Brain microvascular endothelial cell (primary cell): ENCODE data around the gene CTCF.

ENCODE experiments used
- DNase-seq: peaks from one replicate; pipeline ENCODE4 v3.0.0-alpha.2; 2020
- H3K27ac ChIP-seq: fragments of 250-450 bp; sonication (Bioruptor Pico); 2 replicates; pipeline ENCODE4 v1.5.1; 2020; ENCODE audit warnings: mild to moderate bottlenecking, moderate library complexity
- H3K27me3 ChIP-seq: fragments of 250-450 bp; sonication (Bioruptor Pico); replicated peaks from 2 replicates; pipeline ENCODE4 v1.5.1; 2020; ENCODE audit warnings: mild to moderate bottlenecking
- H3K36me3 ChIP-seq: fragments of 250-450 bp; sonication (Bioruptor Pico); replicated peaks from 2 replicates; pipeline ENCODE4 v1.5.1; 2020; ENCODE audit warnings: mild to moderate bottlenecking
- H3K4me3 ChIP-seq: 2 replicates; pipeline ENCODE4 v1.5.1; 2011; ENCODE audit warnings: low read depth, mild to moderate bottlenecking, control low read depth, low read length, moderate library complexity
- in situ Hi-C: cut with HindIII; loops from 2 replicates; pipeline ENCODE4 v1.10.0; 2017; ENCODE audit warnings: low sequenced_read_pairs, low pct_ligation_motif_present
- TF ChIP-seq, protein P1 (sequence below): IDR thresholded peaks from 2 replicates; pipeline ENCODE4 v1.5.1; 2011; ENCODE audit warnings: low read depth, mild to moderate bottlenecking, moderate library complexity, low read length, control low read depth, inconsistent platforms; ENCODE audit errors: missing control alignments

Gene CTCF

DNA sequence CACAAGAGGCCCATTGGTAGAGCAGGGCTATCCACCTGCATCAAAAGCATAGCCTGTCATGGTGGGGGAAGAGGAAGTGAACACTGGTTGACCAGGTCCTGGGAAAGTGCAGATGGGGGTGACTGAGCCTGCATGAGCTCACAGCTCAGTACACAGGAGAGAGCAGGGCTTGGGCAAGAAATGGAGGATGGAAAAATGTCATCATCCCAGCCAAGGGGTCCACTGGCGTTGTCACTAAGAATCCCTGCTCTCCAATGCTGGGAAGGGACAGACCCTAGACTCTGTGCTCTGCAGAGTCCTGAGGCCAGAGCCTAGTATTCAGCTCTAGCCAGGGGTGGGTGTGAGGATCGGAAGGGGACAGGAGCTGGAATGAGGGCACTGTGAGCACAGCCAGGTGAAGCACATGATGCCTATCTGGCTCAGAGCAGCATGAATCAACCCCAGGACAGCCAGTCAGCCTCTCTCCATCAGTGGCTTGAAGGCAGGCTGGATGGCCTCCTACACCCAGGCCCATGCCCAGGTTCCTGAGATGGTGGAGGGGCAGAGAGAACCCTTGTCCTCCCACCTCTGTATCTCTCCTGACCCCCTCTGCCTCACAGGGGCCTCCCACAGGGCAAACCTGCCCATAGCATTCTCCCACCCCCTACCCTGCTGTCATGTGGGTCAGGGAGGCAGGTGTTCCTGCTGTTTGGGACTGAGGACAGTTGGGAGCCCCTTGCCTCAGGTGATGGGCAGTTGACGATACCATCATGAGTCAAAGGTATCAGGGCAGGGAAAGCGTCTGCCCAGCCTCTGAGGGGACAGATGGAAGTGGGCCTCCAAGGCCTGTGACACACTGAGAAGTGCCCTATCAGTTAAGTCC lies 13.8 kb upstream of the CTCF start:
- H3K4me3 ChIP-seq: no peak overlapping the region
- no peaks in the 10 kb centered on the region for H3K27me3 ChIP-seq
- no peak for DNase-seq
- TF ChIP-seq, protein P1, sequence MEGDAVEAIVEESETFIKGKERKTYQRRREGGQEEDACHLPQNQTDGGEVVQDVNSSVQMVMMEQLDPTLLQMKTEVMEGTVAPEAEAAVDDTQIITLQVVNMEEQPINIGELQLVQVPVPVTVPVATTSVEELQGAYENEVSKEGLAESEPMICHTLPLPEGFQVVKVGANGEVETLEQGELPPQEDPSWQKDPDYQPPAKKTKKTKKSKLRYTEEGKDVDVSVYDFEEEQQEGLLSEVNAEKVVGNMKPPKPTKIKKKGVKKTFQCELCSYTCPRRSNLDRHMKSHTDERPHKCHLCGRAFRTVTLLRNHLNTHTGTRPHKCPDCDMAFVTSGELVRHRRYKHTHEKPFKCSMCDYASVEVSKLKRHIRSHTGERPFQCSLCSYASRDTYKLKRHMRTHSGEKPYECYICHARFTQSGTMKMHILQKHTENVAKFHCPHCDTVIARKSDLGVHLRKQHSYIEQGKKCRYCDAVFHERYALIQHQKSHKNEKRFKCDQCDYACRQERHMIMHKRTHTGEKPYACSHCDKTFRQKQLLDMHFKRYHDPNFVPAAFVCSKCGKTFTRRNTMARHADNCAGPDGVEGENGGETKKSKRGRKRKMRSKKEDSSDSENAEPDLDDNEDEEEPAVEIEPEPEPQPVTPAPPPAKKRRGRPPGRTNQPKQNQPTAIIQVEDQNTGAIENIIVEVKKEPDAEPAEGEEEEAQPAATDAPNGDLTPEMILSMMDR: no peak
- in situ Hi-C loops: no loop called here
- peaks cover 40% of the 10 kb centered on the region for H3K36me3 ChIP-seq
- no peak overlapping the region for H3K27ac ChIP-seq

DNA sequence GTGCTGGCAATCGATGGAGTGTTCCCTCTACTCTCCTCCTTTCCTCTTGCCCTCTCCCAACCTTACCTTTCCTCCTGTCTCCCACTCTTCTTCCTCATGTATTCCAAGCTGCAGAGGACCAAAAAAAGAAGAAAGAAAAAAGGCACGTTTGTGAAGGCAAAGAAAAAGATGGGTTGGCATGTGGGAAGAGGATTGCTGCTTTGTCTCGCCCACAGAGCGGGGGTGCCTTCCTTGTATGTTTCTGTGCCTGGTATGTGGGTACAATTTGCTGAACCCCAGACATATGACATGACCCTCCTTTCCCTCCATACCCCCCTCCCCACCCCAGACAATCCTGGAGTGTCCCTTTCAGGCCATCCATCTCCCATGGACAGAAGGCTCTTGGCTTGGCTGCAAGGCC lies 13.1 kb upstream of the CTCF start:
- no peak overlapping the region for H3K4me3 ChIP-seq
- H3K36me3 ChIP-seq: peaks cover 34% of the 10 kb centered on the region
- DNase-seq: no peak
- in situ Hi-C loops: no loop called here
- TF ChIP-seq, protein P1: no peak
- H3K27me3 ChIP-seq: no peaks in the 10 kb centered on the region
- no peak overlapping the region for H3K27ac ChIP-seq

DNA sequence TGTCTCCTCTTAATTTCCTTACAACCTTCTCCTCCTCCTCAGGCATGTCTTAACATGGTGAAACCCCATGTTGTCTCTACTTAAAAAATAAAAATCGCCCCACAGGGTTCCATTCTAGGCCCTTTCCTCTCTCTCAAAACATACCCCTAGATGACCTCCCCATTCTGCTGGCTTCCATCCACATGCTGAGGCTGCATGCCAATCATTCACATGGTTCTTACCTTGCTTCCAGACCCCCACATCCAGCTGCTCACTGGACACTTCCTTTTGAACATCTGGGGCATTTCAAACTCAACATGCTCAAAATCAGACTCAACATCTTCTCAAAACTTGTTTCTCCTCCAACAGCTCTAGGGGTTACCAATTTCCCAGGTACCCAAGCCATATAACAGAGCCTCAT lies 12.4 kb upstream of the CTCF start:
- TF ChIP-seq, protein P1: no peak
- Histone ChIP-seq H3K27ac (no peak overlapping the region), H3K36me3 (peaks cover 28% of the 10 kb centered on the region), H3K4me3 (no peak overlapping the region), H3K27me3 (no peaks in the 10 kb centered on the region)
- in situ Hi-C loops: no loop called here
- no peak for DNase-seq

DNA sequence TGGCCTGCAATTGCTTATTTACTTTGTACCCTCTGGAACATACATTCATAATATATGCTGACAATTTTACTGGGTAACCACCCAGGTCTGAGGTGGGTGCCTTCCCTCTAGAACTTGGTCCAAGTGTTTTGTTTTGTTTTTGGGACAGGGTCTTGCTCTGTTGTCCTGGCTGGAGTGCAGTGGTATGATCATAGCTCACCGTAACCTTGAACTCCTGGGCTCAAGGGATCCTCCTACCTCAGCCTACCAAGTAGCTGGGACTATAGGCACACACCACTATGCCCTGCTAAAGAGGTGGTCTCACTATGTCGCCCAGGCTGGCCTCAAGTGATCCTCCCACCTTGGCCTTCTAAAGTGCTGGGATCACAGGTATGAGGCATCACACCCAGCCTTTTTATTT lies 11.2 kb upstream of the CTCF start:
- H3K4me3 ChIP-seq: no peak overlapping the region
- TF ChIP-seq, protein P1: no peak
- H3K27ac ChIP-seq: no peak overlapping the region
- H3K36me3 ChIP-seq: peaks cover 18% of the 10 kb centered on the region
- H3K27me3 ChIP-seq: no peaks in the 10 kb centered on the region
- in situ Hi-C loops: no loop called here
- DNase-seq: no peak

DNA sequence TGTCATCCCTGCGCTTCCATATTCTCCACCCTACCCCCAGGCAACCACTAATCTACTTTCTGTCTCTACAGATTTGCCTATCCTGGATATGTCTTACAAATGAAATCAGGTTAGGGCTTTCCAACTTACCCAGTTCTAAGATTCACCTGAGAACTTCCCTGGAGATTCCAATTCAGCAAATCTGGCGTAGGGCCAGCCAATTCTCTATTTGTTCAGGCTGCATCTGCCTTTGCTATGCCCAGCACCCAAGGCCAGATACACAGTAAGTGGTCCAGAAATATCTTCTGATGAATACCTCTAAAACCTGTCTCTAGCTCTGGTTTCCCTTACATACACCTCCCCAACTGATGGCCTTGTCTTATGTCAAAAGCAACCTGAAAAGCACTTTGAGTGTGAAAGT lies 10.4 kb upstream of the CTCF start:
- Histone ChIP-seq H3K4me3 (no peak overlapping the region), H3K27me3 (no peaks in the 10 kb centered on the region), H3K27ac (no peak overlapping the region), H3K36me3 (peaks cover 10% of the 10 kb centered on the region)
- DNase-seq: no peak
- in situ Hi-C loops: no loop called here
- TF ChIP-seq, protein P1: no peak

DNA sequence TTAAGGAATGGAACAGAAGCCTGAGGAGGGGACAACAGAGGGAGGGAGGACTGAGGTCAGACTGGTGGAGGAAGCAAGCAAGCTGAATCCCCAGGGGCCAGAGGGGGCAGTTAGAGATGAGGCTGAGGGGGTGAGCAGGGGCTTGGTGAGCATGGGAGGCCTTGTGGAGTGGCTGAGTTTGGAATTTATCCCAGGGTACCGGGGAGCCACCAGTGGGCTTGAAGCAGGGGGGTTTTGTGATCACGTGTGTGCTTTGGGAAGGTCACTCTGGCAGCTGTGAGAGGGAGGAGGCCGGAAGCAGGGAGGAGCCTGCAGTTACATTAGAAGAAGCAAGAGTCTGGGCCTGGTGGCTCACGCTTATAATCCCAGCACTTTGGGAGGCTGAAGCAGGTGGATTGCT lies 9.8 kb upstream of the CTCF start:
- Histone ChIP-seq H3K4me3 (no peak overlapping the region), H3K27ac (no peak overlapping the region), H3K27me3 (no peaks in the 10 kb centered on the region), H3K36me3 (peaks cover 5% of the 10 kb centered on the region)
- in situ Hi-C loops: no loop called here
- no peak for DNase-seq
- TF ChIP-seq, protein P1: no peak
